GM21526 (cell line): ENCODE data around the gene MEG3.
"Not testable (repeated sequence)": the region's sequence is repeated elsewhere in the genome, so short reads cannot be mapped to it uniquely, and the experiment has no call there.

Experiments used
- ATAC-seq: cut with Tn5 transposase; IDR thresholded peaks from one replicate; pipeline ENCODE4 v1.9.1; 2021; ENCODE audit warnings: moderate library complexity; ENCODE audit not compliant: unreplicated experiment, low FRiP score

MEG3 gene

GRCh38 chr14:100813291-100813690 lies 12.6 kb upstream of the MEG3 start:
- no peak for ATAC-seq

- ATAC-seq = no peak
Observed at GRCh38 chr14:100815478-100816285, 10.2 kb upstream of the MEG3 start.

- no peak for ATAC-seq
Observed at GRCh38 chr14:100816286-100816949, 9.5 kb upstream of the MEG3 start.

DNA sequence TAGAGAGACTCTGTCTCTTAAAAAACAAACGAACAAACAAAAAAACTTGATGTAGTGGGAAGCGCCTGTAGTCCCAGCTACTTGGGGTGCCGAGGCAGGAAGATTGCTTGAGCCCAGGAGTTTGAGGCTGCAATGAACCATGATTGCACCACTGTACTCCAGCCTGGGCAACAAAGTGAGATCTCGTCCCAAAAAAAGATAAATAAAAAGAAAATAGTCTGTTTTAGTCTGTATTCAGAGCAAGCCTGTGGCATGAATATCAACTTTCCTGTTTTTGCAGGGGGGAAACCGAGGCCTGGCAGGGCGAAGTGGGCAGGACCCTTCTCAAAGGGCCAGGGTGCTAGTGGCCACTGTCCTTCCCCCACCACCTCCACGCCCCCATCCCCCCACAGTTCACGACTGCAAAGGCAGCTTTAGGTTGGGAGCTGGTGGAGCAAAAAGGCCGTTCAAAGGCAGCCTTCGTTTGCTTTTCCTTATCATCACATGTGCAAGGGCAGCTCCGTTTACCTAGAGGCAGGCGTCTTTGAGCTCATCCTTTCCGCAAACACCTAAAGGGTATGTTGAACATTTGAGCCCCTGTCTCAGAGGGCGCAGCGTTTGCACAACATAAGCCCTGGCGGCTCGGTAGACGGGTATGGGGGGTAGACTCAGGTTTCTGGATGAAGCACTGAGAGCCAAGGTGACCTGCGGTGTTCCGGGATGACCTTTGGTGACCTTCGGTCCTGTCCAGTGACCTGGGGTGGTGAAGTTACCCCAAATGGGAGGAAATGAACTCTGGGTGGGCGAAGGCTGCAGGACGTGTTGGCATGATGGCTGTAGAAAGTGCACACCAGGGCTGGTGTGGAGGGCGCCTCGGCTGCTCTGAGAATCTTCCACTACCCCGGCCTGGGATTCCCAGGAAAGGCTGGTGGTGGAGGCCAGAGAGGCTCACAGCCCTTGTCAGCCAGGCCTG lies 8.7 kb upstream of the MEG3 start:
- ATAC-seq = no peak

- no peak for ATAC-seq
Observed at GRCh38 chr14:100818221-100818699, 7.7 kb upstream of the MEG3 start.

GRCh38 chr14:100818923-100819322 lies 7.0 kb upstream of the MEG3 start:
- ATAC-seq = not testable (repeated sequence)

- no peak for ATAC-seq
Observed at GRCh38 chr14:100819453-100819828, 6.5 kb upstream of the MEG3 start.

- ATAC-seq = no peak
Observed at GRCh38 chr14:100819829-100820475, 6.0 kb upstream of the MEG3 start.

DNA sequence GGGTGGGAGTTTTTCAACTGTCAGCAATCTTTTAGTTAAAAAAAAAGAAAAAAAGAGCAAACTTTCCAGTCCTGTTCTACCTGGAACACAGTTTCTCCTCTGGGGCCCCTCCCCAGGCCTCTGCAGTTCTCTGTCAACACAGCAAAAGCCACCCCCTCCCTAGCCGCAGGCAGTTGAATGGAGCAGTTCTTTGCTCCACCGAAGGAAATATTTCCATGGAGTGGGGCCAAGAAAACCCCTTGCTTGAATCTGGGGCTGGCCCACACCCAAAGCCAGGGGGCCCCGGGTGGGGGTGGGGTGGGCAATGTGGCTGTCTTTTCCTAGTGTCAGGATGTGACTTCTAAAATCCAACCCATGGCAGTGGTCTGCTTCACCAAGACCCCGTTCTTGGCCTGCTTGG lies 5.0 kb upstream of the MEG3 start:
- ATAC-seq = no peak

GRCh38 chr14:100822013-100822412 lies 3.9 kb upstream of the MEG3 start:
- no peak for ATAC-seq

DNA sequence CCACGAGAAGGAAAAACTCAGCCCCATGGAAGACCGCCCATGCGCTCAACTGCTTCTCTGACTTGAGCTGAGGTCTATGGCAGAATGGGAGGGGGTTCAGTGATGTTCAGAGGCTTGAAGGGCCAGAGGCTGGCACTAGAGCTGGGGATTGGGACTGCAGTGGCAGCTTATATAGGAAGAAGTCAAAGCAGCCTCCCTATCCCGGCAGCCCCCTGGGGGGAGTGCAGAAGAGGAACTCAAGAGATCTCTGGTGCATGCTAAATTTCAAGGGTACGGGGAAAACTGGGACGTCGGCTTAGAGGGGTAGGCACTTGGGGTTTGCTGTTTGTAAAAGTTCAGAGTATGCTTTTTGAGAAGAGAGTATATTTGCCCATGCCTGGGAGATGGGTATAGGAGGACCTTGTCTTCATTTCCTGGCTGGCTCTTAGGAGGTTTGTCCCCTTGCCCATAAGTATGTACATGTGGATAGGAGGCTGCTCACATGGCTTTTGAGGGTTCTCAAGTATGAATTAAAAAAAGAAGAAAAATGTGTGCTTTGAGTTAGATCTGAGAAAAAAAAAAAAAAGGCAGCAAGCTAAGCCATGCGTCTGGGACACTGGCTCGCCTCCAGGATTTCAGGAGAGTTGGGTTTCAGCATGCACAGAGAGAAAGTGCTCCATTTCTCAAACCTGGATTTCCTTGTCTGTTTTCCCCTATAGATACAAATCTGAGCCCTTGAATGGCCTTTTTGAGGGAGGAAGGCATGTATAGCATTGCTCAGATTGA lies 3.2 kb upstream of the MEG3 start:
- no peak for ATAC-seq

GRCh38 chr14:100823413-100824080 lies 2.4 kb upstream of the MEG3 start:
- no peak for ATAC-seq

DNA sequence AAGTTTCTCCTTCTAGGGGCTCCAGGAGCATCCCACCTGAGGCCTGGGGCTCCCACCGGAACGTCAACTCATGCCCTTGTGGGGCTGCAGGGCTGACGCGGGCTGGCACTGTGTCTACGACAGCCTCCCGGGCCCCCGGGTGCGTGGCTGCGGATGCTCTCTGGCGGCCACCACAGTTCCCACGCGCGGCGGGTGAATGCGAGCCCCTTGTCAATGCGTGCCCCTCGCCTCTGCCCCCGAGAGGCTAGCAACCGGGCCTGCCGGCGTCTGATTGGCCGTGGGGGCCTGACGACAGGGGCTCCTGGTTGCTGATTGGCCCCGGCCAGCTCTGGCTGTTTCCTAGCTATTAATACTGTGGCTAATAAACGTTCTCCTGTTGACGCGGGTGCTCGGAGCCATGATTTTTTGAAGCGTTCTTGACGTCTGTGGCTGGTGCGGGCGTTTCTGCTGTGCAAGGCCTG lies 1.8 kb upstream of the MEG3 start:
- ATAC-seq = no peak

DNA sequence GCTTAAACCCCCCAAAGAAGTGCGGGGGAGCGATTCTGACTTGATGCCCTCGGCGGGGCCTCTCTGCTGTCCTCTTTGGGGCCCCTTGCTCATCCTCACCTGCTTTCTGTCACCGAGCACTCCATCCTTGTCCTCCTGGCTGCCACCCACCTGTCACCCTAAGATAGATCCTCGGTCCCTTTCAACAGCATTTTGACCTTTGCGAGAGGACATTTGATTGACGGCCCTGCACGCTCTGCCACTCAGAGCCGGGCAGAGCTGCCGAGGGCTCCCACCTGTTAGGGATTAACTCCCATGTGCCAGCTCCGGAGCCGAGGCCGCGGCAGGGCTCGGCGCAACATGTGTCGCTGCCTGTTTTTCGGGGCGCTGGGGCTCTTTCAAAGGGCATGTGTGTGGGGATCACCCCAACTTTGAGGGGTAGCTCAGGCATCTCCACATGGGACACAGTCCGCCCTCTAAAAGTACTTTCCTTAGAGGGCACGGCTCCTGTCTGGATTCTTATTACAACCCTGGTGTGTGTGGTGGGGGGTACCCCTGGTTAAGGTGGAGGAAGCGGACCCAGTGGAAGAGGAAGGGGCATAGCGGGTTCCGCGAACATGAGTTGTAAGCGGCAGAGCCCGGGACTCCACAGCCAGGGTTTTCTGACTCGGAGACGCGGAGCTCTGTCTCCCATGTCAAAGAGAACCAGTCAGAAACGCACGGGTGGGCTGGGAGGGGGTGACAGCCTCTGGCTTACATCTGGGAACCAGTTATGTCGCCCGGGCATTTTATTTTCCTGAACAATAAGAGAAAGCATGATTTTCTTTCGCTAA lies 811 bp upstream of the MEG3 start:
- ATAC-seq = no peak

DNA sequence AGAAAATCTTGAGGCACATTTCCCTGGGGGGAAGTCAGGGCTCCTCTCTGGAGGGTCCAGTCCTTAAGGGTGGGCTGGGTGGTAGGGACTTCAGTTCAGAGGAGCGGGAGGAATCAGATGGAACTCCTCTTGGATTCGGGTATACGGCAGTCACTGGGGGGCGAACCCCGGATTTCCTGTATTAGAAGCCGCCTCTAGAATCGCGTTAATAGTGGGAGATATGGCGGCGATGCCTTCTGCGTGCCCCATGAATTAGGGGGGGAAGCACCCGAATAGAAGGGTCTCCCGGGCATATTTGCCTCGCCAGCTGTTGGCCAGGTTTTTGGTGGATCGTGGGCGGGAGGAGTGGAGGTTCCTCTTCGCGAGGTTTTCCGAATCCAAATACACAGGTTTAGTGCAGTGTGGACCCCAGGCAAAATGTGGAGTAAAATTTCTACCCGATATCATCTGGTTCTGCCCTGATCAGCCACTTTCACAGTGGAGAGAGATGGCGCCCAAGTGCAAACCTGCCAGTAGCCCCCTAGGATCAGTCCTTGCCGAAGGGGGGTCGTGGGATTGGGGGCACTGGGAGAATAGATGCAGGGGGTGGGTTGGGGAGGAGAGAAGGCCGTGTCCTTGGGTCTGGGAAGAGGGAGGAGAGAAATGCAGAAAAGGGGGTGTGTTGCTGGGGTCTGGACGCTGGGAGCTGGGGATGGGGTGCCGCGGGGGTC lies 628 bp downstream of the MEG3 start:
- no peak for ATAC-seq

GRCh38 chr14:100827101-100828021 lies 1.4 kb downstream of the MEG3 start:
- ATAC-seq = no peak
